Testis (tissue), 3 donors: ENCODE data around the gene SUSD3. TPM values are rescaled to one million over a fixed set of nuclear protein-coding genes. Genes with fewer than 3 reads are reported as not detected.
A peak's percentile ranks its signal among the peaks of the same experiment; 100 is the strongest.

Source experiments
- DNase-seq: peaks from one replicate; pipeline ENCODE4 v3.0.0-alpha.2; 2019
- H3K27ac ChIP-seq, 2 donors: fragments of 200-600 bp; sonication (generic); one replicate each; pipeline ENCODE4 v1.5.1; 2019
- H3K27me3 ChIP-seq: fragments of 200-600 bp; sonication (generic); one replicate; pipeline ENCODE4 v1.5.1; 2019
- H3K36me3 ChIP-seq: fragments of 200-600 bp; sonication (generic); one replicate; pipeline ENCODE4 v1.5.1; 2017; ENCODE audit warnings: low read depth; ENCODE audit errors: missing control alignments
- H3K4me1 ChIP-seq: fragments of 200-600 bp; sonication (generic); one replicate; pipeline ENCODE4 v1.5.1; 2019
- H3K4me3 ChIP-seq, 2 donors: fragments of 200-600 bp; sonication (generic); one replicate each; pipeline ENCODE4 v1.5.1; 2017 to 2019
- H3K9me3 ChIP-seq: fragments of 200-600 bp; sonication (generic); one replicate; pipeline ENCODE4 v1.5.1; 2017
- CTCF ChIP-seq, 3 experiments: fragments of 450-650 bp in 2 of 3; fragments of 200-600 bp in 1 of 3; sonication (generic) in 1 of 3; IDR thresholded peaks; one replicate each; pipeline ENCODE4 v1.5.1; 2016 to 2019; ENCODE audit warnings: antibody characterized with exemption in 3 of 3, mild to moderate bottlenecking in 2 of 3, moderate library complexity in 1 of 3
- POLR2A ChIP-seq: fragments of 450-650 bp; IDR thresholded peaks from one replicate; pipeline ENCODE4 v1.6.1; 2017; ENCODE audit warnings: antibody characterized with exemption, mild to moderate bottlenecking, moderate library complexity
- WGBS, 2 donors: methylation state at CpG; one replicate each; pipeline ENCODE4 v1.1.5; 2018; 5-methylcytosine and 5-hydroxymethylcytosine counted together
- intact Hi-C: fragments of 100-400 bp; cut with DNase I; formaldehyde crosslinking; loops from one replicate; pipeline ENCODE4 v1.15.1; 2023; ENCODE audit warnings: low total_unique reads
- polyA plus RNA-seq: library from polyadenylated mRNA; stranded (reverse); fragments of 350-450 nt; fragmentation: Illumina TruSeq; extraction: RNeasy Lipid Tissue Mini Kit (QIAGEN cat#74804); gene quantifications from one replicate; pipeline ENCODE4 v1.2.3, GENCODE V29; 2014; ENCODE audit warnings: low read depth, low replicate concordance; ENCODE audit not compliant: insufficient read depth
- total RNA-seq, 2 donors: library from RNA; depleted of rRNA; stranded (reverse); fragments of >200 nt; gene quantifications; one replicate each; pipeline ENCODE4 v1.2.3, GENCODE V29; 2016

Gene SUSD3
- total and polyA plus RNA-seq, 3 donors from 2014 or later, result 172 to 537 (median 282) TPM

- 91 to 94% methylated on average over 13 to 16 of the region's 16 CpGs for WGBS, 2 donors
- H3K4me3 ChIP-seq, result no peak overlapping the region
- DNase-seq, result peak; percentile 12
- intact Hi-C loops, result no loop called here
- no peaks in the 10 kb centered on the region for H3K36me3 ChIP-seq
- no peak for TF ChIP-seq CTCF (IDR thresholded peaks at IDR 0.05)
- TF ChIP-seq POLR2A, result no peak
- no peaks in the 10 kb centered on the region for H3K9me3 ChIP-seq
- no peaks in the 10 kb centered on the region for H3K27me3 ChIP-seq
- H3K4me1 ChIP-seq, result peaks cover 48% of the 10 kb centered on the region
- no peak overlapping the region for H3K27ac ChIP-seq
Measured at GRCh38 chr9:93124793-93125192, 66.3 kb downstream of the SUSD3 start.

GRCh38 chr9:93125331-93125894, 66.9 kb downstream of the SUSD3 start:
- Histone ChIP-seq H3K36me3 (no peaks in the 10 kb centered on the region), H3K27ac (no peak overlapping the region), H3K4me1 (peaks cover 48% of the 10 kb centered on the region), H3K9me3 (no peaks in the 10 kb centered on the region), H3K4me3 (no peak overlapping the region), H3K27me3 (no peaks in the 10 kb centered on the region)
- peak; percentile 10 for DNase-seq
- TF ChIP-seq POLR2A (no peak), CTCF (IDR thresholded peaks at IDR 0.05) (no peak)
- intact Hi-C loops, result no loop called here
- WGBS, 2 donors, result 94 to 96% methylated on average over 9 to 10 of the region's 10 CpGs

GRCh38 chr9:93126151-93126781, 67.8 kb downstream of the SUSD3 start:
- no peak for DNase-seq
- TF ChIP-seq POLR2A (no peak), CTCF (IDR thresholded peaks at IDR 0.05) (no peak)
- H3K27me3 ChIP-seq, result no peaks in the 10 kb centered on the region
- no peak overlapping the region for H3K4me3 ChIP-seq
- intact Hi-C loops, result no loop called here
- H3K4me1 ChIP-seq, result peaks cover 50% of the 10 kb centered on the region
- no peaks in the 10 kb centered on the region for H3K9me3 ChIP-seq
- peak overlapping the region; percentile 44 to 67 for H3K27ac ChIP-seq
- H3K36me3 ChIP-seq, result no peaks in the 10 kb centered on the region
- 84 to 87% methylated on average over 17 to 23 of the region's 23 CpGs for WGBS, 2 donors

- no peaks in the 10 kb centered on the region for H3K9me3 ChIP-seq
- no peaks in the 10 kb centered on the region for H3K36me3 ChIP-seq
- H3K27ac ChIP-seq, result peak overlapping the region; percentile 44 to 67
- intact Hi-C loops, result no loop called here
- no peak for TF ChIP-seq POLR2A
- TF ChIP-seq CTCF (IDR thresholded peaks at IDR 0.05), result no peak
- DNase-seq, result peak; percentile 55
- peaks cover 55% of the 10 kb centered on the region for H3K4me1 ChIP-seq
- WGBS, 2 donors, result 38 to 58% methylated on average over 11 to 17 of the region's 18 CpGs
- H3K4me3 ChIP-seq, result no peak overlapping the region
- H3K27me3 ChIP-seq, result no peaks in the 10 kb centered on the region
Measured at GRCh38 chr9:93126825-93127368, 68.4 kb downstream of the SUSD3 start.
